OCI-LY3 (cell line): ENCODE data around the gene TEX14.

Source experiments
- H2AFZ ChIP-seq: fragments of 200-600, 300-600 bp; shearing (Covaris generic); 2 replicates; pipeline ENCODE4 v1.6.0; 2014; ENCODE audit warnings: antibody characterized with exemption, low read depth, low read length
- H3K27ac ChIP-seq: fragments of 200-600, 300-600 bp; sonication (generic); 2 replicates; pipeline ENCODE4 v1.5.1; 2014; ENCODE audit warnings: mild to moderate bottlenecking, low read length, moderate library complexity, mixed read lengths
- H3K27me3 ChIP-seq: fragments of 200-600, 300-600 bp; sonication (generic); 2 replicates; pipeline ENCODE4 v1.6.1; 2014; ENCODE audit warnings: low read depth, low read length, mixed read lengths
- H3K36me3 ChIP-seq: fragments of 200-600, 300-600 bp; sonication (generic); replicated peaks from 2 replicates; pipeline ENCODE3; 2014; ENCODE audit warnings: low read depth, low read length, mixed read lengths
- H3K4me1 ChIP-seq: fragments of 300-600, 200-600 bp; sonication (generic); 2 replicates; pipeline ENCODE4 v1.6.1; 2014; ENCODE audit warnings: low read length, mixed read lengths
- H3K4me2 ChIP-seq: fragments of 200-600, 300-600 bp; sonication (generic); 2 replicates; pipeline ENCODE4 v1.6.1; 2014; ENCODE audit warnings: low read length, mixed read lengths
- H3K4me3 ChIP-seq: fragments of 300-600, 200-600 bp; sonication (generic); 2 replicates; pipeline ENCODE4 v1.5.1; 2014; ENCODE audit warnings: antibody characterized with exemption, mild to moderate bottlenecking, low read length, moderate library complexity
- H3K79me2 ChIP-seq: fragments of 300-600, 200-600 bp; shearing (Covaris generic); 2 replicates; pipeline ENCODE4 v1.6.1; 2014; ENCODE audit warnings: mild to moderate bottlenecking, low read length, mixed read lengths
- H3K9ac ChIP-seq: fragments of 300-600, 200-600 bp; shearing (Covaris generic); 2 replicates; pipeline ENCODE4 v1.6.0; 2014; ENCODE audit warnings: mild to moderate bottlenecking, low read length, moderate library complexity
- H3K9me3 ChIP-seq: fragments of 200-600, 300-600 bp; shearing (Covaris generic); 2 replicates; pipeline ENCODE4 v1.6.1; 2014; ENCODE audit warnings: low read length, mixed read lengths; ENCODE audit not compliant: insufficient read depth
- H4K20me1 ChIP-seq: fragments of 200-600, 300-600 bp; sonication (generic); 2 replicates; pipeline ENCODE4 v1.6.1; 2016; ENCODE audit warnings: low read length, mixed read lengths; ENCODE audit not compliant: insufficient read depth
- EZH2phosphoT487 ChIP-seq: fragments of 200-600 bp; shearing (Covaris generic); IDR thresholded peaks from 2 replicates; pipeline ENCODE4 v1.6.1; 2018; ENCODE audit warnings: antibody characterized with exemption, mixed run types, low read depth
- TF ChIP-seq, protein P1 (sequence below): fragments of 200-600, 300-600 bp; sonication (generic); IDR thresholded peaks from 2 replicates; pipeline ENCODE4 v1.5.1; 2014; ENCODE audit warnings: antibody characterized with exemption, low read length, low read depth

The TEX14 gene

DNA sequence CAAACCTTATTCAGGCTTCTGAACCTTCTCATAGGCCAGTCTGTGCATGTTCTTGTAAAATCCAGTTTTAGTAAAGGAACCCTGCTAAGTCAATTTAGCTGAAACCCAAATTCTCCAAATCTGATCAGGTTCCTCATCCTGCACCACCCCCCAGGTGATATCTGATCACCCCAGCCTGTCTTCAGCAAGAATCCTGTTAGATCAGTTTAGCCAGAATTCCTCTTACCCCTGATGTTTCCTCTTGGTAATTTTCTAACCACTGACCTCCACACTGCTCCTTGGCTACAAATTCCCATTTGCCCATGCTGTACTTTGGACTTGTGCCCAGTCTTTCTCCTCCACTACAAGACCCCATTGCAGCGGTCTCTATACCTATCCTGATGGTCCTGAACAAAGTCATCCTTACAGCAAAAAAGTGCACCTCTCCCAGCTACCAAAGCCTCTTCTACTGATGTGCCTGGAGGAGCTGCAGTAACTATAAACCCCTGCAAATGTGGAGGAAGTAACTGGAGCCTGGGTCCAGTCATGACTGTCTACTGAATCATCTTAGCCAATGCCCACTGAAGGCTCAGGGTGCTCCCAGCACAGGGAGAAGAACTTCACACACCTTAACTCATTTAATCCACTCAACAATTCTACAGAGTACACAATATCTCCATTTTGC lies 23.8 kb downstream of the TEX14 start:
- no peak overlapping the region for H3K27ac ChIP-seq
- TF ChIP-seq EZH2phosphoT487 = no peak
- TF ChIP-seq, protein P1, sequence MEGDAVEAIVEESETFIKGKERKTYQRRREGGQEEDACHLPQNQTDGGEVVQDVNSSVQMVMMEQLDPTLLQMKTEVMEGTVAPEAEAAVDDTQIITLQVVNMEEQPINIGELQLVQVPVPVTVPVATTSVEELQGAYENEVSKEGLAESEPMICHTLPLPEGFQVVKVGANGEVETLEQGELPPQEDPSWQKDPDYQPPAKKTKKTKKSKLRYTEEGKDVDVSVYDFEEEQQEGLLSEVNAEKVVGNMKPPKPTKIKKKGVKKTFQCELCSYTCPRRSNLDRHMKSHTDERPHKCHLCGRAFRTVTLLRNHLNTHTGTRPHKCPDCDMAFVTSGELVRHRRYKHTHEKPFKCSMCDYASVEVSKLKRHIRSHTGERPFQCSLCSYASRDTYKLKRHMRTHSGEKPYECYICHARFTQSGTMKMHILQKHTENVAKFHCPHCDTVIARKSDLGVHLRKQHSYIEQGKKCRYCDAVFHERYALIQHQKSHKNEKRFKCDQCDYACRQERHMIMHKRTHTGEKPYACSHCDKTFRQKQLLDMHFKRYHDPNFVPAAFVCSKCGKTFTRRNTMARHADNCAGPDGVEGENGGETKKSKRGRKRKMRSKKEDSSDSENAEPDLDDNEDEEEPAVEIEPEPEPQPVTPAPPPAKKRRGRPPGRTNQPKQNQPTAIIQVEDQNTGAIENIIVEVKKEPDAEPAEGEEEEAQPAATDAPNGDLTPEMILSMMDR = no peak
- H3K79me2 ChIP-seq = no peaks in the 10 kb centered on the region
- H3K4me3 ChIP-seq = no peak overlapping the region
- H4K20me1 ChIP-seq = no peaks in the 10 kb centered on the region
- no peaks in the 10 kb centered on the region for H3K36me3 ChIP-seq
- no peak overlapping the region for H3K4me2 ChIP-seq
- no peaks in the 10 kb centered on the region for H3K9me3 ChIP-seq
- peaks cover 20% of the 10 kb centered on the region for H3K27me3 ChIP-seq
- H3K4me1 ChIP-seq = peaks cover 18% of the 10 kb centered on the region
- no peak overlapping the region for H3K9ac ChIP-seq
- H2AFZ ChIP-seq = no peak overlapping the region

DNA sequence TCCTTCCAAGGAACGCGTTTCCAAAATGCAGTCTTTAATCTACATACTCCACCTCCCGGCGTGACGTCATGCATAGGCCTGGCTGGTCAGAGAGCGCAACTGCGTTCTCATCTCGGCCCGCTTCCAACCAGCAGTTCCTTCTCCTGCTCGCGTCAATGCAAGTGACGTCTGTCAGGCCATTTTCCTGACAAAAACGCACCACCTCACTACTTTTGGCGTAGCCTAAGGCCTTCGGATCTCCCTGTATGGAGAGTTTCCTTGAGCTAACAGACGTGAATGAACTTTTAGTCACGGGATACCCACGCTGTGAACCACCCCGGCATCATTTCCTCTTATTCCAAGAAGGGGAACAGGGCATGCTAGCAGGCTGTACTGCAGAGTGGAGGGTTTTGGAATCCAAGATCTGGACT lies 25.0 kb downstream of the TEX14 start:
- peak overlapping the region; percentile 78 for H3K4me3 ChIP-seq
- H3K4me1 ChIP-seq = peaks cover 18% of the 10 kb centered on the region
- H3K9me3 ChIP-seq = no peaks in the 10 kb centered on the region
- H2AFZ ChIP-seq = peak overlapping the region; percentile 90
- H3K27me3 ChIP-seq = peaks cover 20% of the 10 kb centered on the region
- H3K9ac ChIP-seq = peak overlapping the region; percentile 51
- TF ChIP-seq, protein P1 = no peak
- TF ChIP-seq EZH2phosphoT487 = no peak
- peak overlapping the region; percentile 84 for H3K4me2 ChIP-seq
- no peaks in the 10 kb centered on the region for H3K79me2 ChIP-seq
- no peaks in the 10 kb centered on the region for H3K36me3 ChIP-seq
- no peak overlapping the region for H3K27ac ChIP-seq
- no peaks in the 10 kb centered on the region for H4K20me1 ChIP-seq

DNA sequence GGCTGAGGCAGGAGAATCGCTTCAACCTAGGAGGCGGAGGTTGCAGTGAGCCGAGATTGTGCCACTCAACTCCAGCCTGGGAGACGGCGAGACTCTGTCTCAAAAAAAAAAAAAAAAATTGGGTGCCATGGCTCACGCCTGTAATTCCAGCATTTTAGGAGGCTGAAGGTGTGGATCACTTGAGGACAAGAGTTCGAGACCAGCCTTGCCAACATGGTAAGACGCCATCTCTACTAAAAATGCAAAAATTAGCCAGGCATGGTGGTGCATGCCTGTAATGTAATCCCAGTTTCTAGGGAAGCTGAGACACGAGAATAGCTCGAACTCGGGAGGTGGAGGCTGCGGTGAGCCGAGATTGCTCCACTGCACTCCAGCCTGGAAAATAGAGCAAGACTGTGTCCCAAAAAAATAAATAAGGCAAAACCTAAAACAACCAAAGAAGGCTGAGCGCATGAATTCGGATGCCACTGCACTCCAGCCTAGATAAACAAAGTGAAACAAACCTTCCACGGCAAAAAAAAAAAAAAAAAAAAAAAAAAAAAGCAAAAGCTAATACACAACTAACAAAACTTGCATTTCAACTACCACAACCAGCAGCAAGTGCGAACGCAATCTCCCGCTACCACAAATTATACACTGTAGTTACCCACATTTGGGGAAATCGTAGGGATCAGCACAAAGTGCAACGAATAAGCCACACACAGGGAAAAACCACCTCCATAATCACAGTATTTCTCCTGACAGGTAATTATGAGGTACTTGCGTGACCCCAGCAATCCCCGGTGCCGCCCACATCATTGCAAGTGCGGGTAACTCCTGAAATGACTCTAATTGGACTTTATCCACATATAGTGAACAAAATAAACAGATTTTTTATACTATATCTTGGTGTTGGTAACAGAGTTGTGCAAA lies 25.6 kb downstream of the TEX14 start:
- H3K79me2 ChIP-seq = no peaks in the 10 kb centered on the region
- TF ChIP-seq, protein P1 = no peak
- TF ChIP-seq EZH2phosphoT487 = no peak
- no peaks in the 10 kb centered on the region for H3K9me3 ChIP-seq
- peak overlapping the region; percentile 78 for H3K4me3 ChIP-seq
- H4K20me1 ChIP-seq = no peaks in the 10 kb centered on the region
- H3K36me3 ChIP-seq = no peaks in the 10 kb centered on the region
- peak overlapping the region; percentile 90 for H2AFZ ChIP-seq
- H3K27ac ChIP-seq = no peak overlapping the region; the same call in 1 of the 2 replicates
- peak overlapping the region; percentile 51 for H3K9ac ChIP-seq
- H3K27me3 ChIP-seq = peaks cover 20% of the 10 kb centered on the region
- H3K4me1 ChIP-seq = peaks cover 16% of the 10 kb centered on the region
- peak overlapping the region; percentile 84 for H3K4me2 ChIP-seq

DNA sequence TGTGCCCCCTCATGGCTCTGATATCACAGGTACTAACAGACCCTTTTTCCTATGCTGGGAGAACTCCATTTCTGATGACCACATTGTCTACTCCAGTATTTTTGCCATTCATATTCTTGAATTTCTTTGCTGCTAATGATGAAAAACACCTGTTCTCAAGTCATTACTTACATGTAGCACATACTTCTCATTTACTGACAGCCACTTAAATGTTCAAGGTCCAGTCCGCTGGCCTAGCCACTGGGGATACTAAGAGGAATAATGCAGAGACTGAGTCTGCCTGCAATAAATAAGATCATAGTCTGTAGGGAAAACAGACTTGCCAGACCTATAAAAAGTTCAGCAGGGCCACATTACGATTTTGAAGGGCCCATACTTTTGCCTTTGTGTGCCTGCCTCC lies 27.5 kb downstream of the TEX14 start:
- TF ChIP-seq, protein P1 = no peak
- TF ChIP-seq EZH2phosphoT487 = no peak
- Histone ChIP-seq H4K20me1 (no peaks in the 10 kb centered on the region), H3K4me2 (no peak overlapping the region)

More for the DNA sequence above, 27.5 kb downstream of the TEX14 start:
- H3K9ac ChIP-seq = no peak overlapping the region
- H3K27ac ChIP-seq = no peak overlapping the region
- no peaks in the 10 kb centered on the region for H3K79me2 ChIP-seq
- H2AFZ ChIP-seq = no peak overlapping the region
- no peaks in the 10 kb centered on the region for H3K36me3 ChIP-seq
- peaks cover 9% of the 10 kb centered on the region for H3K27me3 ChIP-seq
- peaks cover 7% of the 10 kb centered on the region for H3K4me1 ChIP-seq
- no peak overlapping the region for H3K4me3 ChIP-seq
- no peaks in the 10 kb centered on the region for H3K9me3 ChIP-seq
